HG03469 (cell line): ENCODE results near the gene ARHGEF1.
"Not testable (repeated sequence)": the region's sequence is repeated elsewhere in the genome, so short reads cannot be mapped to it uniquely, and the experiment has no call there.

Source experiments
- ATAC-seq: cut with Tn5 transposase; IDR thresholded peaks from one replicate; pipeline ENCODE4 v1.9.1; 2021; ENCODE audit warnings: mild to moderate bottlenecking, moderate library complexity, moderate number of reproducible peaks; ENCODE audit not compliant: unreplicated experiment

Gene ARHGEF1

GRCh38 chr19:41861116-41861768 is 21.7 kb upstream of the ARHGEF1 start:
- ATAC-seq: no peak

- no peak for ATAC-seq
Measured at GRCh38 chr19:41861846-41862245, 21.1 kb upstream of the ARHGEF1 start.

- ATAC-seq: no peak
Measured at GRCh38 chr19:41862445-41862986, 20.5 kb upstream of the ARHGEF1 start.

GRCh38 chr19:41863209-41863931 is 19.6 kb upstream of the ARHGEF1 start:
- no peak for ATAC-seq

GRCh38 chr19:41864374-41864773 is 18.6 kb upstream of the ARHGEF1 start:
- ATAC-seq: no peak

- ATAC-seq: no peak
Measured at GRCh38 chr19:41866284-41866683, 16.7 kb upstream of the ARHGEF1 start.

GRCh38 chr19:41868120-41868988 is 14.6 kb upstream of the ARHGEF1 start:
- ATAC-seq: no peak

- ATAC-seq: no peak
Measured at GRCh38 chr19:41868989-41869300, 14.0 kb upstream of the ARHGEF1 start.

- no peak for ATAC-seq
Measured at GRCh38 chr19:41869374-41869955, 13.5 kb upstream of the ARHGEF1 start.

- ATAC-seq: no peak
Measured at GRCh38 chr19:41870401-41870873, 12.5 kb upstream of the ARHGEF1 start.

- no peak for ATAC-seq
Measured at GRCh38 chr19:41871573-41872383, 11.2 kb upstream of the ARHGEF1 start.

- no peak for ATAC-seq
Measured at GRCh38 chr19:41872384-41872774, 10.6 kb upstream of the ARHGEF1 start.

- no peak for ATAC-seq
Measured at GRCh38 chr19:41872775-41873647, 10.0 kb upstream of the ARHGEF1 start.

- ATAC-seq: not testable (repeated sequence)
Measured at GRCh38 chr19:41875973-41876372, 7.0 kb upstream of the ARHGEF1 start.

GRCh38 chr19:41876847-41877832 is 5.8 kb upstream of the ARHGEF1 start, which contains the start of gene CD79A:
TSS of gene CD79A (plus strand) at chr19:41877279. CDS start at chr19:41877305, 26 bp downstream.
- ATAC-seq: peak; percentile 48

GRCh38 chr19:41877916-41878905 is 4.8 kb upstream of the ARHGEF1 start:
- no peak for ATAC-seq

GRCh38 chr19:41879080-41879479 is 3.9 kb upstream of the ARHGEF1 start:
- ATAC-seq: no peak
